GM23338 (cell line): Measurements from ENCODE around the gene NELFA. TPM values are rescaled to one million over a fixed set of nuclear protein-coding genes. Genes with fewer than 3 reads are reported as not detected.

Experiments
- ATAC-seq: fragments of 200-7000 bp; cut with Tn5 transposase; 3 replicates; pipeline ENCODE4 v1.9.1; 2020
- DNase-seq: peaks from one replicate; pipeline ENCODE4 v3.0.0-alpha.2; 2015; ENCODE audit warnings: low spot score
- H2AFZ ChIP-seq: fragments of 200-600 bp; sonication (generic); 2 replicates; pipeline ENCODE4 v1.8.0; 2016; ENCODE audit warnings: antibody characterized with exemption, mild to moderate bottlenecking, moderate library complexity
- H3F3A ChIP-seq: fragments of 200-600 bp; sonication (generic); replicated peaks from 2 replicates; pipeline ENCODE4 v1.8.0; 2017; ENCODE audit warnings: antibody characterized with exemption, mixed run types, low read depth
- H3K27ac ChIP-seq: fragments of 200-600 bp; sonication (generic); 2 replicates; pipeline ENCODE4 v1.6.1; 2016; ENCODE audit warnings: low read depth
- H3K27me3 ChIP-seq: fragments of 200-600 bp; sonication (generic); 2 replicates; pipeline ENCODE4 v1.8.0; 2016; ENCODE audit warnings: mild to moderate bottlenecking, mixed run types, moderate library complexity; ENCODE audit not compliant: insufficient read depth
- H3K36me3 ChIP-seq: fragments of 200-600 bp; sonication (generic); 2 replicates; pipeline ENCODE4 v1.8.0; 2016; ENCODE audit warnings: mild to moderate bottlenecking; ENCODE audit not compliant: insufficient read depth
- H3K4me1 ChIP-seq: fragments of 200-600 bp; sonication (generic); 2 replicates; pipeline ENCODE4 v1.8.0; 2016; ENCODE audit warnings: mild to moderate bottlenecking, moderate library complexity; ENCODE audit not compliant: insufficient read depth
- H3K4me2 ChIP-seq: fragments of 200-600 bp; sonication (generic); 2 replicates; pipeline ENCODE4 v1.7.1; 2017; ENCODE audit warnings: mixed run types
- H3K4me3 ChIP-seq: fragments of 200-600 bp; sonication (generic); 2 replicates; pipeline ENCODE4 v1.6.1; 2016; ENCODE audit warnings: mixed run types
- H3K79me2 ChIP-seq: fragments of 200-600 bp; sonication (generic); replicated peaks from 2 replicates; pipeline ENCODE4 v1.8.0; 2017; ENCODE audit warnings: mild to moderate bottlenecking; ENCODE audit not compliant: insufficient read depth
- H3K9me2 ChIP-seq: fragments of 200-600 bp; sonication (generic); 2 replicates; pipeline ENCODE4 v1.8.0; 2017; ENCODE audit not compliant: insufficient read depth
- H4K20me1 ChIP-seq: fragments of 200-600 bp; sonication (generic); replicated peaks from 2 replicates; pipeline ENCODE4 v1.8.0; 2017; ENCODE audit warnings: mild to moderate bottlenecking; ENCODE audit not compliant: insufficient read depth
- H3K27ac Mint-ChIP-seq: 2 replicates; pipeline ENCODE4 v1.8.0; 2020; ENCODE audit warnings: inconsistent platforms, mild to moderate bottlenecking, moderate library complexity, mixed read lengths
- H3K27me3 Mint-ChIP-seq: 3 replicates; pipeline ENCODE4 v1.8.0; 2022; ENCODE audit warnings: low read depth, mild to moderate bottlenecking, moderate library complexity, mixed read lengths, inconsistent platforms; ENCODE audit not compliant: insufficient read depth, poor library complexity
- H3K36me3 Mint-ChIP-seq: 3 replicates; pipeline ENCODE4 v1.8.0; 2021; ENCODE audit warnings: low read depth, mild to moderate bottlenecking, inconsistent platforms, moderate library complexity, mixed read lengths
- H3K4me1 Mint-ChIP-seq: 3 replicates; pipeline ENCODE4 v1.8.0; 2020; ENCODE audit warnings: mild to moderate bottlenecking, inconsistent platforms, mixed read lengths
- H3K4me3 Mint-ChIP-seq: 3 replicates; pipeline ENCODE4 v1.8.0; 2021; ENCODE audit warnings: moderate library complexity, mild to moderate bottlenecking, inconsistent platforms, mixed read lengths
- H3K9me3 Mint-ChIP-seq: 3 replicates; pipeline ENCODE4 v1.8.0; 2020; ENCODE audit warnings: moderate library complexity, mild to moderate bottlenecking, inconsistent platforms, mixed read lengths
- CREB1 ChIP-seq: fragments of 250-450 bp; sonication (Bioruptor Pico); IDR thresholded peaks from 2 replicates; pipeline ENCODE4 v1.5.0; 2020; ENCODE audit warnings: low read depth, mild to moderate bottlenecking, moderate library complexity
- ETS1 ChIP-seq: IDR thresholded peaks from 2 replicates; pipeline ENCODE4 v1.6.1; 2016; ENCODE audit warnings: antibody characterized with exemption
- EZH2 ChIP-seq: fragments of 200-600 bp; sonication (generic); IDR thresholded peaks from one replicate; pipeline ENCODE4 v1.8.0; 2017; ENCODE audit warnings: antibody characterized with exemption, mild to moderate bottlenecking, low read depth; ENCODE audit not compliant: unreplicated experiment
- NANOG ChIP-seq: IDR thresholded peaks from 2 replicates; pipeline ENCODE4 v1.6.1; 2016; ENCODE audit warnings: antibody characterized with exemption, borderline replicate concordance
- ZNF462 ChIP-seq: fragments of 250-450 bp; sonication (Bioruptor Pico); IDR thresholded peaks from 2 replicates; pipeline ENCODE4 v1.5.0; 2020; ENCODE audit warnings: mild to moderate bottlenecking, moderate library complexity
- polyA plus RNA-seq: library from polyadenylated mRNA; unstranded; fragments of >200 nt; fragmentation: Nextera tagmentation; extraction: Ambion mirVana; gene quantifications from 2 replicates; pipeline ENCODE4 v1.2.1, GENCODE V29; 2016
- total RNA-seq: library from RNA; depleted of rRNA; stranded (reverse); fragments of >200 nt; shearing (Covaris generic); gene quantifications from 2 replicates; pipeline ENCODE4 v1.2.3, GENCODE V29; 2014
- TF ChIP-seq, protein P1 (sequence below), 2 experiments: fragments of 200-600 bp in 1 of 2; sonication (generic) in 1 of 2; conservative IDR thresholded peaks; 2 replicates each; pipeline versions ENCODE4 v1.5.1 to v1.6.1; 2016 to 2017; ENCODE audit warnings: antibody characterized with exemption in 2 of 2, low read depth in 2 of 2, mild to moderate bottlenecking in 2 of 2, moderate library complexity in 1 of 2

The NELFA gene
- total and polyA plus RNA-seq, 2 experiments from 2014 or later, result 62.8 to 63.3 TPM

- Histone ChIP-seq H3K36me3 (no peaks in the 10 kb centered on the region), H3K79me2 (no peaks in the 10 kb centered on the region; the same call in 1 of the 2 replicates), H3K4me2 (no peak overlapping the region), H2AFZ (no peak overlapping the region), H3K4me3 (no peak overlapping the region), H3K9me2 (no peaks in the 10 kb centered on the region), H3K27me3 (no peaks in the 10 kb centered on the region), H3K4me1 (no peaks in the 10 kb centered on the region), H3F3A (no peaks in the 10 kb centered on the region), H4K20me1 (peaks cover 23% of the 10 kb centered on the region; the same call in 1 of the 2 replicates), H3K27ac (peak overlapping the region; percentile 59; the same call in 1 of the 2 replicates)
- no peaks in the 10 kb centered on the region for H3K4me1 Mint-ChIP-seq
- peaks cover 2% of the 10 kb centered on the region for H3K27me3 Mint-ChIP-seq
- no peak overlapping the region for H3K27ac Mint-ChIP-seq
- no peak for DNase-seq
- no peak for ATAC-seq
- TF ChIP-seq EZH2, result no peak
- TF ChIP-seq, protein P1, sequence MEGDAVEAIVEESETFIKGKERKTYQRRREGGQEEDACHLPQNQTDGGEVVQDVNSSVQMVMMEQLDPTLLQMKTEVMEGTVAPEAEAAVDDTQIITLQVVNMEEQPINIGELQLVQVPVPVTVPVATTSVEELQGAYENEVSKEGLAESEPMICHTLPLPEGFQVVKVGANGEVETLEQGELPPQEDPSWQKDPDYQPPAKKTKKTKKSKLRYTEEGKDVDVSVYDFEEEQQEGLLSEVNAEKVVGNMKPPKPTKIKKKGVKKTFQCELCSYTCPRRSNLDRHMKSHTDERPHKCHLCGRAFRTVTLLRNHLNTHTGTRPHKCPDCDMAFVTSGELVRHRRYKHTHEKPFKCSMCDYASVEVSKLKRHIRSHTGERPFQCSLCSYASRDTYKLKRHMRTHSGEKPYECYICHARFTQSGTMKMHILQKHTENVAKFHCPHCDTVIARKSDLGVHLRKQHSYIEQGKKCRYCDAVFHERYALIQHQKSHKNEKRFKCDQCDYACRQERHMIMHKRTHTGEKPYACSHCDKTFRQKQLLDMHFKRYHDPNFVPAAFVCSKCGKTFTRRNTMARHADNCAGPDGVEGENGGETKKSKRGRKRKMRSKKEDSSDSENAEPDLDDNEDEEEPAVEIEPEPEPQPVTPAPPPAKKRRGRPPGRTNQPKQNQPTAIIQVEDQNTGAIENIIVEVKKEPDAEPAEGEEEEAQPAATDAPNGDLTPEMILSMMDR (conservative IDR thresholded peaks at IDR 0.05; ENCODE audit: low read depth in 2 of 2), result no peak
- TF ChIP-seq NANOG, result no peak
- no peak for TF ChIP-seq ZNF462 (CRISPR knock-in tag)
- no peak for TF ChIP-seq CREB1
- TF ChIP-seq ETS1, result no peak
- no peaks in the 10 kb centered on the region for H3K9me3 Mint-ChIP-seq
- peaks cover 29% of the 10 kb centered on the region; the same call in 2 of the 3 replicates for H3K36me3 Mint-ChIP-seq
- H3K4me3 Mint-ChIP-seq, result no peak overlapping the region
These were observed 58.4 kb downstream of the NELFA start for GRCh38 chr4:1950369-1950768.
